GM19438 (cell line): ENCODE results near the gene CROCC.
"Not testable (repeated sequence)": the region's sequence is repeated elsewhere in the genome, so short reads cannot be mapped to it uniquely, and the experiment has no call there.

ENCODE experiments used
- ATAC-seq: cut with Tn5 transposase; IDR thresholded peaks from one replicate; pipeline ENCODE4 v1.9.1; 2021; ENCODE audit warnings: low read depth; ENCODE audit not compliant: unreplicated experiment

CROCC gene

GRCh38 chr1:16933945-16934344 lies 12.2 kb downstream of the CROCC start:
- not testable (repeated sequence) for ATAC-seq

GRCh38 chr1:16936580-16936979 lies 14.8 kb downstream of the CROCC start:
- ATAC-seq: not testable (repeated sequence)

GRCh38 chr1:16938351-16939321 lies 16.9 kb downstream of the CROCC start:
- no peak for ATAC-seq

- not testable (repeated sequence) for ATAC-seq
Measured at GRCh38 chr1:16939386-16940180, 17.9 kb downstream of the CROCC start.

GRCh38 chr1:16944038-16944437 lies 22.3 kb downstream of the CROCC start:
- no peak for ATAC-seq

- ATAC-seq: not testable (repeated sequence)
Measured at GRCh38 chr1:16945512-16945911, 23.8 kb downstream of the CROCC start.

- not testable (repeated sequence) for ATAC-seq
Measured at GRCh38 chr1:16946185-16946584, 24.5 kb downstream of the CROCC start.

GRCh38 chr1:16946646-16947045 lies 24.9 kb downstream of the CROCC start:
- no peak for ATAC-seq

- ATAC-seq: not testable (repeated sequence)
Measured at GRCh38 chr1:16948282-16948891, 26.7 kb downstream of the CROCC start.

- ATAC-seq: not testable (repeated sequence)
Measured at GRCh38 chr1:16949026-16949425, 27.3 kb downstream of the CROCC start.

GRCh38 chr1:16952376-16952775 lies 30.6 kb downstream of the CROCC start:
- ATAC-seq: not testable (repeated sequence)

GRCh38 chr1:16954579-16954978 lies 32.8 kb downstream of the CROCC start:
- ATAC-seq: no peak

GRCh38 chr1:16955186-16955585 lies 33.5 kb downstream of the CROCC start:
- ATAC-seq: no peak

- no peak for ATAC-seq
Measured at GRCh38 chr1:16956775-16957174, 35.0 kb downstream of the CROCC start.

- no peak for ATAC-seq
Measured at GRCh38 chr1:16957731-16958130, 36.0 kb downstream of the CROCC start.

- no peak for ATAC-seq
Measured at GRCh38 chr1:16958475-16958874, 36.7 kb downstream of the CROCC start.

GRCh38 chr1:16960560-16961296 lies 39.0 kb downstream of the CROCC start:
- ATAC-seq: peak; percentile 86

- no peak for ATAC-seq
Measured at GRCh38 chr1:16961297-16962133, 39.8 kb downstream of the CROCC start.

- not testable (repeated sequence) for ATAC-seq
Measured at GRCh38 chr1:16964169-16964568, 42.4 kb downstream of the CROCC start.
